ENCODE results near the gene TULP4. TPM values are rescaled to one million over a fixed set of nuclear protein-coding genes. Genes with fewer than 3 reads are reported as not detected.

TULP4 gene
- total and polyA plus RNA-seq, 2 of the 8 experiments (the other 6 are each of a cell fraction or from before 2014, with no cell fraction given), result 7.7 to 51.6 TPM

DNA sequence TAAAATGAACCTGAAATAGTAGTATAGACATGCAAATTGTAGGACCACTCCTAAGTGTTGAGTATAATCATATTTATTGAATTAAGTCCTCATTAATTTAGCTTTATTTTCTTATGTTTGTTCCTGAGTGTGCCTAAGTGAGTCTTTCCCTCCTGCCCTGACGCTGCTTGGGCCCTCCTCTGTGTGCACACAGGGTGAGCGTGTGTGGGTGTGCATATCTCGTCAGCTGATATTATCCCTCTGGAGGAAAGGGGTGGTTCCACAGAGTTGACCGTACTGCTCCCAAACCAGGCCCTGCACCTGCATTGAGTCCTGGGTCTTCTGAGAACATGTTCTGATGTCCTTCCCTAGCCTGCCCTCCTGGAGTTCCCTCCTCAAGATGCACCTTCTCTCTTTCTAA lies 28.0 kb downstream of the TULP4 start (continued):
- TF ChIP-seq SP1 (IDR thresholded peaks at IDR 0.05; ENCODE audit: low read depth, low read length) (no peak), BRCA1 (IDR thresholded peaks at IDR 0.05; ENCODE audit: low read depth, low read length) (no peak)
